TTC549 (cell line): Measurements from ENCODE around the gene TLR2.

ENCODE experiments used
- FAIRE-seq: peaks from 2 replicates; lab custom pipeline; 2012; peaks lifted over from hg19 to GRCh38; lab: Jason Lieb, UNC

Gene TLR2

DNA sequence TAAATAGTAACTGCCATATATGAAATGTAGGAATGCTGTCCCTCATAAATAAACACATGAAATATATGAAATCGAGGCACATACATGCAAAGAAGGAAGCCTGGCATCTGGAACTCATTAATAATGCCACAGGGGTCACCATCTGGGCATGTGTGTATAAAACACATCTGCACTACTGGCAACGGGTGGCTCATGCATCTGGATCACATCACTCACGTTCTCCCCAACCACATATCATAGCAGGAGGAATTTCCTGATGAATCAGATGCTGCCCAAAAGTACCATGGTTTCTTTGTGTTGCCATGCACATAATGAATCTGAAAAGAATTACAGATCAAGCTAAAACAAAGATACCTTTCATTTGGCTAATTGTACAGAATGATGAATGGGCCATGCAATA is 47.2 kb downstream of the TLR2 start:
- FAIRE-seq, result no peak

DNA sequence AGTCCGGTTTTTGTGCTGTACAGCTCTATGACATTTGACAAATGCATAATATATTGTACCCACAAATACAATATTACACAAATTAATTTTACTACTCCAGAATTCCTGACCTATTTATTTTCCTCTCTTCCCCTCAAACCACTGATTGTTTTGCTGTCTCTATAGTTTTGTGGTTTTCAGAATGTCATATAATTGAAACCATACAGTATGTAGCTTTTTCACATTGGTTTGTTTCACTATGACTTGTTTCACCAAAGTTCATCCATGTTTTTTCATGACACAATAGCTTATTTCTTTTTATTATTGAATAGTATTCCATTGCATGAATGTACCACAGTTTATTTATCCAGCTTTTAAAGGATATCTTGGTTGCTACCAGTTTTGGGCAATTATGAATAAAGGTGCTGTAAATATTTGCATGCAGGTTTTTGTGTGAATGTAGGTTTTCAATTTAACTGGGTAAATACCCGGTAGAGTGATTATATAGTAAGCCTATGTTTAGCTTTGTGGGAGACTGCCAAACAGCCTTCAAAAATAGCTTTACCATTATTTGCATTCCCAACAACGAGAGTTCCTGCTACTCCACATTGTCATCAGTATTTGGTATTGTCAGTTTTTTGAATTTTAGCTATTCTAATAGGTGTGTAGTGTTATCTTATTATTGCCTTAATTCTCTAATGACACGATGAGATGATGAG is 49.8 kb downstream of the TLR2 start:
- FAIRE-seq, result no peak

DNA sequence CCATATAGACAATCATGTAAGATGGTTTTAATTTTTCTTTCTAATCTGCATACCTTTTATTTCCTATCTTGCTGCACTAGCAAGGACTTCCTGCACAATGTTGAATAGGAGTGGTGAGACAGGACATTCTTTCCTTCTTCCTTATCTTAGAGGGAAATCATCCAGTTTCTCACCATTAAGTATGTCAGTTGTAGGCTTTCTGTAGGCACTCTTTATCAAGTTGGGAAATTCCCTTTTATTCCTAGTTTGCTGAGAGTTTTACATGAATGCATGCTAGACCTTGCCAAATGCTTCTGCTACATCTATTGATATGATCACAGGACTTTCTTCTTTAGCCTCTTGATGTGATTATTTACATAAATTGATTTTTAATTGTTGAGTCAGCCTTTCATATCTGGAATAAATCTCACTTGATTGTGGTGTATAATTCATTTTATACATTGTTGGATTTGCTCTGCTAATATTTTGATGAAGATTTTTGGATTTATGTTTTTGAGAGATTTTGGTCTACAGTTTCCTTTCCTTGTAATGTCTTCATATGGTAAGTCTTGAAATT is 51.9 kb downstream of the TLR2 start:
- no peak for FAIRE-seq

DNA sequence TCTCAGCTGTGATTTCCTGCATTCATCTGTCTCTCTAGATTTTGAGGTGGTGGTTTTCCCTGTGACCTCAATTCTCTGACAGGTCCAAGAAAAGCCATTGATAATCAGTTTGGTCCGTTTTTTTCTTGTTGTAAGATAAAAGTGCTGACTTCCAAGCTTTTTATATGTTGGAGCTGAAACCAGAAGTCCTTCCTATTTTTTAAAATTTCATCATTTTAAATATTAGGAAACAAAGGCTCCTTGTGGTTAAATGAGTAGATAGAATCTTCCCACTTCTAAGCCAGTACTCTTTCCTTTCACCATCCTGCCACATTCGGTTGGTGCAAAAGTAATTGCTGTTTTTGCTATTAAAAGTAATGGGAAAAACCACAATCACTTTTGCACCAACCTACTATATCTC is 57.5 kb downstream of the TLR2 start:
- FAIRE-seq, result no peak

DNA sequence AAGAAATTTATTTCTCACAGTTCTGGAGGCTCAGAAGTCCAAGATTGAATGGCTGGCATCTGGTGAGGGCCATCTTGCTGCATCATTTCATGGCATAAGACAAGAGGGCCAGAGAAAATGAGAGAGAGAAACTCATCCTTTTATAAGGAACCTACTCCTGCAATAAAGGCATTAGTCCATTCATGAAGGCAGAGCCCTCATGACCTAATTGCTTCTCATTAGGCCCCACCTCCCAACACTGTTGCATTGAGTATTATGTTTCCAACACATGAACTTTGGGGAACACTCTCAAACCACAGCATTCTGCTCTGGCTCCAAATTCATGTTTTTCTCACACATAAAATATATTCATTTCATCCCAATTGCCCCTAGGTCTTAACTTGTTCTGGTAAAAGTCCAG is 61.6 kb downstream of the TLR2 start:
- FAIRE-seq, result no peak

DNA sequence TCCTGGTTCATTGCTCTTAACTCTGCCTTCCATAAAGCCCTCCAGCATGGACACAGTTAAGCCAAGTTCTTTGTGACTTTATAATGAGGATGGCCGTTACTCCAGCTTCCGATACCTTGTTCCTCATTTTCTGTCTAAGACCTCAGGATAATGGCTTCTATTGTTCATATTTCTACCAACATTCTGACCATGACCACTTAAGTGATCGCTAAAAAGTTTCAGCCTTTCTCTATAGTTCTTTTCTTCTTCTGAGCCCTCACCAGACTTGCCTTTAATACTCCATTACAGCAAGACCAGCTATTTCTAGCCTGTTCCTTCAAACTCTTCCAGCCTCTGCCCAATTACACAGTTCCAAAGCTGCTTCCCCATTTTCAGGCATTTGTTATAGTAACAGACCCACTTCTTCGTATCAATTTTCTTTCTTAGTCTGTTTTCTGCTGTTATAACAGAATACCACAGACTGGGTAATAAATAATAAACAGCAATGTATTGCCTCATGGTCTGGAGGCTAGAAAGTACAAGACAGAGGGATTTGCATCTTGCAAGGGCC is 63.4 kb downstream of the TLR2 start:
- FAIRE-seq, result no peak

DNA sequence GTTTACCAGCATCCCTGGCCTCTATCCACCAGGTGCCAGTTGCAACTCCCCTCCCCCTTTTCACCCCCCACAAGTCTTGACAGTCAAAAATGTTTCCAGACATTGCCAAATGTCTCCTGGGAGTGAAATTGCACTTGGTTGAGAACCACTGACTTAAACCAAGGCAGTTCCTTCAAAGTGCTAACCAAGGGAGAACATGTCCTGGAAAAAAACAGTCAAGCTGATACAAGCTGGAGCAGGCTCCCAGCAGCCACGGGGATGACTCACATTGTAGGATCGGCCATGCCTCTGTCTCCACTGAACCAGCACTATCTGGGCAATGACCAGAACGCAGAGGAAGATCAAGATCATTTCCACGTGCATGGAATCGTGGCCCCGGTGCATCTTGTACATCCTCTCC is 64.3 kb downstream of the TLR2 start:
- no peak for FAIRE-seq

DNA sequence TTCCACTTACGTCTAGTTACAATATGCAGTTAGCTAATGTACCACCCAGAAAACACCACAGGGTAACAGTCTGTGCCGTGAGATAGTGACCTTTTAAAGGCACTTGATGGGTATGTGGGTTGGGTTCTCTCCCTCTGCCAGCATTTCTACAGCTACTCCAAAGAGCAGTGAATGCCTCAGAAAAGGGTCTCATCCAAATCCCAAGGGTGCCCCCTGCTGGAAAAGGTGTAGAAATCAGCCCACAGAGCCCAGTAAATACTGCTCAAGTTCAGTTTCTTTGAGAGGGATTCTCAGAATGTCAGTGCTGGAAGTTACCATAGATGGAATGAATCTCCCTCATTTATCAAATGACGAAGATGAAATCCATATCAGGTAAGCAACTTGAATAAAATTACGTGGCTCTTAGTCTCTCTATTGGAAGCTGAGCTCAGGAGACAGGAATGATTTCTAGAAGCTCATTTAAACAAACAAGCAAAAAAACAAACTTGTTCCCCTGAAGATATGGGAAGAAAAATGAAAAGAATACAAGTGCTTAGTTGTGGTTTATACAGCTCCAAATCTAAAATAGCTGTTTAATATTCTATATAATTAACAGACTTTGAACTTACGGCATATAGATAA is 66.2 kb downstream of the TLR2 start:
- FAIRE-seq, result peak; percentile 86

DNA sequence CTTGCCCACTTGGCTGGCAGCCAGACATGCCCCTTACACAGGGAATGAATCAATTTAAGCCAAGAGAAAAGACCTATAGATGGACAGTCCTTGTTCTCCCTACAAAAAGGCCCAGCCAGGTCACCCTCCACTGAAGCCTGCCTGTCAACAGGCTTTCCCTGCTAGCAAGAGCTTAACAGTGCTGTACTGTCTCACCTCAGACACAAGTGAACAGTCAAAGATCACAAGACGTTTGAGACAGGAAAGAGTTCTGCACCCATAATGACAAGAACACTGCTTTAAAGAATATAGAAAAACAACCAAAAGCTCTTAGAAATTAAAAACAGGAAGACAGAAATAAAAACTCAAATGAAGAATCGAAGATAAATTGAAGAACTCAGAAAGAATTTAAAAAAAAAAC is 71.1 kb downstream of the TLR2 start:
- FAIRE-seq, result no peak
